PC-3 (cell line): ENCODE results near the gene TMEM161B.

Source experiments
- EZH2 ChIP-seq: fragments of 300-600 bp; sonication (generic); IDR thresholded peaks from one replicate; pipeline ENCODE4 v1.6.1; 2017; ENCODE audit warnings: antibody characterized with exemption, mild to moderate bottlenecking, low read length; ENCODE audit not compliant: unreplicated experiment
- TF ChIP-seq, protein P1 (sequence below): fragments of 300-600 bp; sonication (generic); conservative IDR thresholded peaks from 2 replicates; pipeline ENCODE4 v1.5.1; 2017; ENCODE audit warnings: antibody characterized with exemption, low read depth, mild to moderate bottlenecking, low read length

DNA sequence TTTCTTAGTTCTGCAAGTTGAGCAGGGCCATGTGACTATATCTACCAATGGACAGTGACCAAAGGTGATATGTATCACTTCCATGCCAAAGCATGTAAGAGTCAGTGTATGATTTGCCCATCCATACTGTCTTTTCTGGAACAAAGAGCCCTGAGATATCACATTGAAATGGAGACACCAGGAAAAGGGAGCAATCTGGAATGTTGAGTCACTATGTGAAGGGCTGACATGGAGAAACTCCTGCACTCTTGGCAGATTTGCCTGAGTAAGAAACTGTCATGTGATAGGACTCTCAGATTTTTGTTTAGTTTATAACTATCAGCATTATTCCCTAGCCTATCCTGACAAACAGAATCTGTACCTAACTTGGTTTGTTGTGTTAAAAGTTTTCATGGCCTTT is 29.8 kb upstream of the TMEM161B start:
- TF ChIP-seq, protein P1, sequence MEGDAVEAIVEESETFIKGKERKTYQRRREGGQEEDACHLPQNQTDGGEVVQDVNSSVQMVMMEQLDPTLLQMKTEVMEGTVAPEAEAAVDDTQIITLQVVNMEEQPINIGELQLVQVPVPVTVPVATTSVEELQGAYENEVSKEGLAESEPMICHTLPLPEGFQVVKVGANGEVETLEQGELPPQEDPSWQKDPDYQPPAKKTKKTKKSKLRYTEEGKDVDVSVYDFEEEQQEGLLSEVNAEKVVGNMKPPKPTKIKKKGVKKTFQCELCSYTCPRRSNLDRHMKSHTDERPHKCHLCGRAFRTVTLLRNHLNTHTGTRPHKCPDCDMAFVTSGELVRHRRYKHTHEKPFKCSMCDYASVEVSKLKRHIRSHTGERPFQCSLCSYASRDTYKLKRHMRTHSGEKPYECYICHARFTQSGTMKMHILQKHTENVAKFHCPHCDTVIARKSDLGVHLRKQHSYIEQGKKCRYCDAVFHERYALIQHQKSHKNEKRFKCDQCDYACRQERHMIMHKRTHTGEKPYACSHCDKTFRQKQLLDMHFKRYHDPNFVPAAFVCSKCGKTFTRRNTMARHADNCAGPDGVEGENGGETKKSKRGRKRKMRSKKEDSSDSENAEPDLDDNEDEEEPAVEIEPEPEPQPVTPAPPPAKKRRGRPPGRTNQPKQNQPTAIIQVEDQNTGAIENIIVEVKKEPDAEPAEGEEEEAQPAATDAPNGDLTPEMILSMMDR: no peak
- TF ChIP-seq EZH2: no peak
